ENCODE measurements around the gene SBF2.

- TF ChIP-seq CTCF (IDR thresholded peaks at IDR 0.05; ENCODE audit: insufficient read depth, low read length, poor library complexity, severe bottlenecking) (no peak), EZH2phosphoT487 (conservative IDR thresholded peaks at IDR 0.05; ENCODE audit: low read length) (no peak)
Observed at GRCh38 chr11:10012068-10012467, 282.0 kb downstream of the SBF2 start.

Measured in SU-DHL-6 (cell line).